NCI-H526 (cell line): ENCODE data around the gene HHLA2.

Experiments used
- DNase-seq, 2 experiments: peaks; one replicate each; lab custom pipeline; 2025; lab: John Stamatoyannopoulos, UW

Gene HHLA2

GRCh38 chr3:108393128-108393900 is 97.0 kb downstream of the HHLA2 start:
- no peak for DNase-seq

- no peak for DNase-seq
Observed at GRCh38 chr3:108394016-108394415, 97.7 kb downstream of the HHLA2 start.

- DNase-seq: no peak
Observed at GRCh38 chr3:108394563-108394962, 98.2 kb downstream of the HHLA2 start.

GRCh38 chr3:108396336-108396735 is 100.0 kb downstream of the HHLA2 start:
- DNase-seq: no peak

GRCh38 chr3:108398510-108398909 is 102.2 kb downstream of the HHLA2 start:
- no peak for DNase-seq

- DNase-seq: no peak
Observed at GRCh38 chr3:108401836-108402235, 105.5 kb downstream of the HHLA2 start.

GRCh38 chr3:108403198-108403597 is 106.8 kb downstream of the HHLA2 start:
- no peak for DNase-seq

GRCh38 chr3:108403686-108404345 is 107.5 kb downstream of the HHLA2 start:
- no peak for DNase-seq

GRCh38 chr3:108404368-108404767 is 108.0 kb downstream of the HHLA2 start:
- DNase-seq: no peak

- no peak for DNase-seq
Observed at GRCh38 chr3:108406063-108406660, 109.8 kb downstream of the HHLA2 start.

- DNase-seq: no peak
Observed at GRCh38 chr3:108406661-108407206, 110.4 kb downstream of the HHLA2 start.

- DNase-seq: peak; percentile 68 to 78
Observed at GRCh38 chr3:108407886-108408285, 111.5 kb downstream of the HHLA2 start.

GRCh38 chr3:108408883-108409799 is 112.8 kb downstream of the HHLA2 start:
- DNase-seq: no peak

GRCh38 chr3:108409800-108410178 is 113.4 kb downstream of the HHLA2 start:
- no peak for DNase-seq

- no peak for DNase-seq
Observed at GRCh38 chr3:108410531-108410984, 114.2 kb downstream of the HHLA2 start.

- DNase-seq: peak in 1 of 2 experiments; percentile 6
Observed at GRCh38 chr3:108412121-108412750, 115.9 kb downstream of the HHLA2 start.

GRCh38 chr3:108414007-108414406 is 117.7 kb downstream of the HHLA2 start:
- no peak for DNase-seq

- DNase-seq: no peak
Observed at GRCh38 chr3:108415661-108416060, 119.3 kb downstream of the HHLA2 start.

- DNase-seq: no peak
Observed at GRCh38 chr3:108416111-108416869, 119.9 kb downstream of the HHLA2 start.

- no peak for DNase-seq
Observed at GRCh38 chr3:108420926-108421325, 124.6 kb downstream of the HHLA2 start.
